ENCODE measurements around the gene KLHL8. TPM values are rescaled to one million over a fixed set of nuclear protein-coding genes. Genes with fewer than 3 reads are reported as not detected.

Gene KLHL8
- total RNA-seq, 2 donors from 2014 or later = 4.3 to 11.2 TPM

DNA sequence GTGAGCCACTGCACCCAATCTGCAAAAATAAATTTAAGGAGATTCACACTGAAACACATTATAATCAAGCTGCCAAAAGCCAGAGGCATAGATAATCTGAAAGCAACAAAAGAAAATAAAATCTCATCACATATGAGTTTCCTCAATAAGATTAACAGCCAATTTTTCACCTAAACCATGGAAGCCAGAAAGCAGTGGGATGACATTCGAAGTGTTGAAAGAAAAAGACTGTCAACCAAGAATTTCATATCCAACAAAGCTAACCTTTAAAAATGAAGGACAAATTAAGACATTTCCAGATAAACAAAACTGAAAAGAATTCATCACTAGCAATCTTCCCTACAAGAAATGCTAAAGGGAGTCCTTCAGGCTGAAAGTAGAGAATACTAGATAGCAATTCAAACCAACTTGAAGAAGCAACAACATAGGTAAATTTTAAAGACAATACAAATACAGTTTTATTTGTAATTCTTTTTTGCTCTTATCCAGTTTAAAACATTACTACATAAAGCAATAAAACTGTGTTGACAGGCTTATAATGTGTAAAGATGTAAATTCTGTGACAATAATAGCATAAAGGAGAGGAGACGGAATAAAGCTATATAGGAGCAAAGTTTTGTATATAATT lies 23.1 kb upstream of the KLHL8 start:
- peaks cover 3% of the 10 kb centered on the region for H3K4me1 ChIP-seq (ENCODE audit: control insufficient read depth, insufficient read depth, low read length)
- no peak overlapping the region for H3K27ac ChIP-seq (ENCODE audit: low read depth, low read length)
- no peak for TF ChIP-seq CTCF (conservative IDR thresholded peaks at IDR 0.05)
- no peak overlapping the region for H3K27ac Mint-ChIP-seq
- H3K4me1 Mint-ChIP-seq = peaks cover 5% of the 10 kb centered on the region
- H3K27me3 ChIP-seq (ENCODE audit: control insufficient read depth, insufficient read depth, low read length, poor library complexity, severe bottlenecking) = peaks cover 16% of the 10 kb centered on the region
- H3K36me3 ChIP-seq (ENCODE audit: control insufficient read depth, insufficient read depth, low read length) = no peaks in the 10 kb centered on the region
- H3K27me3 Mint-ChIP-seq (ENCODE audit: insufficient read depth) = peaks cover 25% of the 10 kb centered on the region
- no peak overlapping the region for H3K9ac ChIP-seq (ENCODE audit: extremely low read depth, low read length, poor library complexity, severe bottlenecking)
- no peak for DNase-seq
- peaks cover 48% of the 10 kb centered on the region for H3K9me3 ChIP-seq (ENCODE audit: control insufficient read depth, low read length)
- 98 to 100% methylated on average over 1 to 2 of the region's 2 CpGs for WGBS, 2 experiments (ENCODE audit: insufficient coverage in 1 of 2, insufficient read length in 1 of 2)
- H3K4me3 ChIP-seq (ENCODE audit: low read length) = peak overlapping the region; percentile 7
- H3K4me3 Mint-ChIP-seq = no peak overlapping the region
- H3K9me3 Mint-ChIP-seq = peaks cover 40% of the 10 kb centered on the region
- H3K36me3 Mint-ChIP-seq (ENCODE audit: low read depth) = peaks cover 1% of the 10 kb centered on the region

DNA sequence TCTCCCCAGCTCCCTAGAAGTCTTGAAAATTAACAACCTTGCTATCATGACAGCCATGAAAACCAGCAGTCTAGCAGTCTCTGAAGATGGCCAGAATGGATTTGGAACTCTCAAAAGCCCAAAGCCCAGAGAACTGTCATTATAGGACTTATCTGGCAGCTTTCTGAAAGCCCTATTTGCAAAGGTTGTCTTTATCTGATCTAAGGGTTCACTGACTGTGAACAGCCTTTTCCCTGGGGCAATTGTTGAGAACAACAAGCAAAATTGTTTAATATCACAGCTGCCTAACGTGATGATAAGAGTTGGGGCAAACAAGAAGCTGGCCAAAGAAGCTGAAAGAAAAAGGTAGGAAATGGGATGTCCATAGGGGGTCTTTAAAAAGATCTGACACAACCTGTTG lies 20.9 kb upstream of the KLHL8 start:
- H3K4me3 ChIP-seq (ENCODE audit: low read length) = no peak overlapping the region
- H3K9me3 Mint-ChIP-seq = peaks cover 32% of the 10 kb centered on the region
- H3K4me3 Mint-ChIP-seq = no peak overlapping the region
- WGBS, 2 experiments (ENCODE audit: insufficient coverage in 1 of 2, insufficient read length in 1 of 2) = 67 to 69% methylated on average over 1 of the region's 1 CpG
- H3K27me3 ChIP-seq (ENCODE audit: control insufficient read depth, insufficient read depth, low read length, poor library complexity, severe bottlenecking) = peaks cover 17% of the 10 kb centered on the region
- peaks cover 1% of the 10 kb centered on the region for H3K36me3 Mint-ChIP-seq (ENCODE audit: low read depth)
- H3K27me3 Mint-ChIP-seq (ENCODE audit: insufficient read depth) = peaks cover 30% of the 10 kb centered on the region
- H3K36me3 ChIP-seq (ENCODE audit: control insufficient read depth, insufficient read depth, low read length) = no peaks in the 10 kb centered on the region
- peaks cover 5% of the 10 kb centered on the region for H3K4me1 Mint-ChIP-seq
- no peak overlapping the region for H3K27ac ChIP-seq (ENCODE audit: low read depth, low read length)
- H3K9ac ChIP-seq (ENCODE audit: extremely low read depth, low read length, poor library complexity, severe bottlenecking) = no peak overlapping the region
- peaks cover 40% of the 10 kb centered on the region for H3K9me3 ChIP-seq (ENCODE audit: control insufficient read depth, low read length)
- TF ChIP-seq CTCF (conservative IDR thresholded peaks at IDR 0.05) = no peak
- no peak overlapping the region for H3K27ac Mint-ChIP-seq
- DNase-seq = no peak
- H3K4me1 ChIP-seq (ENCODE audit: control insufficient read depth, insufficient read depth, low read length) = peaks cover 3% of the 10 kb centered on the region

DNA sequence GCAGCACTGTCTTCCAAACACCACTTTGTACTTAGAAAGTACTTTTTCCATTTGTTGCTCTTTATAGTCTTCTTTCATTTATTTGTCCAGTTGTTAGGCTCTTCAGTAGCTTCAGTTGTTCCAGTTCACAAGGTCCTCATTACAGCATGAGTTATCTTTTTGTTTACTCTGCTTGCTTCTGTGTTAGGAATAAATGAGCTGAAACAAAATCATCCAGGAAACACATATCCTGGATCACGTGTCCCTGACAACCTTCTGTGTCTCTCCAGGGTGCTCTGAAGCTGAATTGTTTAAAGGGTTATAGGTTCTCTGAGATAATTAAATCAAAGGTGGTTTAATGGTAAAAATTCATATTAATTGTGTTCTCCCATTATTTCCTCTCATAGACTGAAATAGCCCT lies 19.9 kb upstream of the KLHL8 start:
- Mint-ChIP-seq H3K4me1 (peaks cover 5% of the 10 kb centered on the region), H3K36me3 (ENCODE audit: low read depth) (peaks cover 1% of the 10 kb centered on the region), H3K27ac (no peak overlapping the region), H3K9me3 (peaks cover 32% of the 10 kb centered on the region), H3K4me3 (no peak overlapping the region), H3K27me3 (ENCODE audit: insufficient read depth) (peaks cover 30% of the 10 kb centered on the region)
- WGBS, 2 experiments (ENCODE audit: insufficient coverage in 1 of 2, insufficient read length in 1 of 2) = 92% methylated on average over 1 of the region's 1 CpG; no CpG with 5 or more reads in 1 of the 2 experiments
- TF ChIP-seq CTCF (conservative IDR thresholded peaks at IDR 0.05) = no peak
- Histone ChIP-seq H3K27me3 (ENCODE audit: control insufficient read depth, insufficient read depth, low read length, poor library complexity, severe bottlenecking) (peaks cover 17% of the 10 kb centered on the region), H3K9me3 (ENCODE audit: control insufficient read depth, low read length) (peaks cover 35% of the 10 kb centered on the region), H3K4me3 (ENCODE audit: low read length) (no peak overlapping the region), H3K27ac (ENCODE audit: low read depth, low read length) (no peak overlapping the region), H3K4me1 (ENCODE audit: control insufficient read depth, insufficient read depth, low read length) (peaks cover 3% of the 10 kb centered on the region), H3K36me3 (ENCODE audit: control insufficient read depth, insufficient read depth, low read length) (no peaks in the 10 kb centered on the region), H3K9ac (ENCODE audit: extremely low read depth, low read length, poor library complexity, severe bottlenecking) (no peak overlapping the region)
- DNase-seq = no peak
